ENCODE data around the gene NOL4L.
"Not testable (repeated sequence)": the region's sequence is repeated elsewhere in the genome, so short reads cannot be mapped to it uniquely, and the experiment has no call there.

The NOL4L gene

GRCh38 chr20:32581839-32582658 lies 3.1 kb downstream of the NOL4L start:
- peak; percentile 31 for DNase-seq (ENCODE audit: low read depth)
- H3K4me3 ChIP-seq (ENCODE audit: low read depth, low read length) = no peak overlapping the region
- TF ChIP-seq POLR2A (IDR thresholded peaks at IDR 0.05; ENCODE audit: extremely low read depth, insufficient read length) (no peak), MYC (IDR thresholded peaks at IDR 0.05; ENCODE audit: low read depth, low read length) (no peak), CTCF (IDR thresholded peaks at IDR 0.05; ENCODE audit: low read depth, low read length) (no peak), MAX (IDR thresholded peaks at IDR 0.05; ENCODE audit: low read depth, low read length) (no peak)

GRCh38 chr20:32580970-32581838 lies 3.9 kb downstream of the NOL4L start:
- DNase-seq (ENCODE audit: low read depth) = peak; percentile 90
- H3K4me3 ChIP-seq (ENCODE audit: low read depth, low read length) = no peak overlapping the region
- no peak for TF ChIP-seq CTCF (IDR thresholded peaks at IDR 0.05; ENCODE audit: low read depth, low read length)
- TF ChIP-seq MAX (IDR thresholded peaks at IDR 0.05; ENCODE audit: low read depth, low read length) = peak; percentile 47; the same call in 1 of the 2 replicates
- no peak for TF ChIP-seq MYC (IDR thresholded peaks at IDR 0.05; ENCODE audit: low read depth, low read length)
- TF ChIP-seq POLR2A (IDR thresholded peaks at IDR 0.05; ENCODE audit: extremely low read depth, insufficient read length) = no peak

GRCh38 chr20:32580219-32580969 lies 4.7 kb downstream of the NOL4L start:
- no peak overlapping the region for H3K4me3 ChIP-seq (ENCODE audit: low read depth, low read length)
- TF ChIP-seq CTCF (IDR thresholded peaks at IDR 0.05; ENCODE audit: low read depth, low read length) = no peak
- no peak for TF ChIP-seq MAX (IDR thresholded peaks at IDR 0.05; ENCODE audit: low read depth, low read length)
- no peak for TF ChIP-seq POLR2A (IDR thresholded peaks at IDR 0.05; ENCODE audit: extremely low read depth, insufficient read length)
- TF ChIP-seq MYC (IDR thresholded peaks at IDR 0.05; ENCODE audit: low read depth, low read length) = no peak
- DNase-seq (ENCODE audit: low read depth) = no peak

GRCh38 chr20:32578840-32579390 lies 6.2 kb downstream of the NOL4L start:
- no peak overlapping the region for H3K4me3 ChIP-seq (ENCODE audit: low read depth, low read length)
- DNase-seq (ENCODE audit: low read depth) = no peak
- TF ChIP-seq POLR2A (IDR thresholded peaks at IDR 0.05; ENCODE audit: extremely low read depth, insufficient read length) (no peak), MYC (IDR thresholded peaks at IDR 0.05; ENCODE audit: low read depth, low read length) (no peak), MAX (IDR thresholded peaks at IDR 0.05; ENCODE audit: low read depth, low read length) (no peak)

- not testable (repeated sequence) for H3K4me3 ChIP-seq (ENCODE audit: low read depth, low read length); DNase-seq (ENCODE audit: low read depth)
These were observed 7.1 kb downstream of the NOL4L start for GRCh38 chr20:32578062-32578461.

- H3K4me3 ChIP-seq (ENCODE audit: low read depth, low read length) = no peak overlapping the region
- no peak for TF ChIP-seq MAX (IDR thresholded peaks at IDR 0.05; ENCODE audit: low read depth, low read length)
- TF ChIP-seq MYC (IDR thresholded peaks at IDR 0.05; ENCODE audit: low read depth, low read length) = no peak
- TF ChIP-seq CTCF (IDR thresholded peaks at IDR 0.05; ENCODE audit: low read depth, low read length) = no peak
- TF ChIP-seq POLR2A (IDR thresholded peaks at IDR 0.05; ENCODE audit: extremely low read depth, insufficient read length) = no peak
- no peak for DNase-seq (ENCODE audit: low read depth)
These were observed 7.5 kb downstream of the NOL4L start for GRCh38 chr20:32577657-32578056.

Data from NB4 (cell line).